OCI-LY1 (cell line): ENCODE data around the gene THOC2.

ENCODE experiments used
- H2AFZ ChIP-seq: fragments of 200-600 bp; sonication (generic), shearing (Covaris generic); 2 replicates; pipeline ENCODE4 v1.6.0; 2014; ENCODE audit warnings: antibody characterized with exemption, mild to moderate bottlenecking, low read length
- H3F3A ChIP-seq: fragments of 200-600 bp; sonication (generic), shearing (Covaris generic); 2 replicates; pipeline ENCODE4 v1.6.0; 2014; ENCODE audit warnings: mild to moderate bottlenecking, antibody characterized with exemption, low read length, moderate library complexity; ENCODE audit not compliant: insufficient read depth
- H3K27ac ChIP-seq: fragments of 200-600 bp; sonication (generic); 2 replicates; pipeline ENCODE4 v1.5.1; 2014; ENCODE audit warnings: low read length, mixed run types, mild to moderate bottlenecking, low read depth; ENCODE audit not compliant: poor library complexity, severe bottlenecking
- H3K27me3 ChIP-seq: fragments of 200-600 bp; sonication (generic); 2 replicates; pipeline ENCODE4 v1.6.0; 2014; ENCODE audit warnings: antibody characterized with exemption, mild to moderate bottlenecking, low read length, moderate library complexity; ENCODE audit not compliant: insufficient read depth
- H3K36me3 ChIP-seq: fragments of 200-600 bp; sonication (generic); 2 replicates; pipeline ENCODE4 v1.6.1; 2014; ENCODE audit warnings: mild to moderate bottlenecking, antibody characterized with exemption, low read length, moderate library complexity, mixed read lengths; ENCODE audit not compliant: insufficient read depth
- H3K4me1 ChIP-seq: fragments of 200-600 bp; sonication (generic); 2 replicates; pipeline ENCODE4 v1.5.1; 2014; ENCODE audit warnings: mild to moderate bottlenecking, low read length, moderate library complexity; ENCODE audit not compliant: insufficient read depth, severe bottlenecking
- H3K4me2 ChIP-seq: fragments of 200-600 bp; sonication (generic), shearing (Covaris generic); 2 replicates; pipeline ENCODE4 v1.6.1; 2014; ENCODE audit warnings: low read length
- H3K4me3 ChIP-seq: fragments of 200-600 bp; sonication (generic); 2 replicates; pipeline ENCODE4 v1.5.1; 2014; ENCODE audit warnings: low read length, low read depth, mild to moderate bottlenecking, mixed read lengths; ENCODE audit not compliant: poor library complexity, severe bottlenecking
- H3K79me2 ChIP-seq: fragments of 200-600 bp; shearing (Covaris generic); 2 replicates; pipeline ENCODE4 v1.6.1; 2016; ENCODE audit warnings: mixed run types, low read length, mixed read lengths; ENCODE audit not compliant: insufficient read depth
- H3K9ac ChIP-seq: fragments of 200-600 bp; sonication (generic), shearing (Covaris generic); 2 replicates; pipeline ENCODE4 v1.6.1; 2014; ENCODE audit warnings: mild to moderate bottlenecking, low read length, mixed read lengths
- H3K9me2 ChIP-seq: fragments of 200-600 bp; sonication (generic), shearing (Covaris generic); 2 replicates; pipeline ENCODE4 v1.6.1; 2014; ENCODE audit warnings: low read depth, mild to moderate bottlenecking, low read length, mixed read lengths
- H3K9me3 ChIP-seq: fragments of 200-600 bp; shearing (Covaris generic); 2 replicates; pipeline ENCODE4 v1.6.1; 2014; ENCODE audit warnings: low read length, mixed read lengths
- H4K20me1 ChIP-seq: fragments of 200-600 bp; sonication (generic), shearing (Covaris generic); 2 replicates; pipeline ENCODE4 v1.6.0; 2016; ENCODE audit warnings: mild to moderate bottlenecking, low read length; ENCODE audit not compliant: insufficient read depth
- EZH2 ChIP-seq: fragments of 200-600 bp; sonication (generic), shearing (Covaris generic); IDR thresholded peaks from 2 replicates; pipeline ENCODE4 v1.8.0; 2017; ENCODE audit warnings: borderline replicate concordance, mixed run types, mild to moderate bottlenecking, antibody characterized with exemption, low read length, moderate library complexity, mixed read lengths
- TF ChIP-seq, protein P1 (sequence below): fragments of 200-600 bp; sonication (generic), shearing (Covaris generic); IDR thresholded peaks from 2 replicates; pipeline ENCODE4 v1.5.1; 2017; ENCODE audit warnings: mild to moderate bottlenecking, antibody characterized with exemption, low read length, moderate library complexity, mixed read lengths

Gene THOC2

DNA sequence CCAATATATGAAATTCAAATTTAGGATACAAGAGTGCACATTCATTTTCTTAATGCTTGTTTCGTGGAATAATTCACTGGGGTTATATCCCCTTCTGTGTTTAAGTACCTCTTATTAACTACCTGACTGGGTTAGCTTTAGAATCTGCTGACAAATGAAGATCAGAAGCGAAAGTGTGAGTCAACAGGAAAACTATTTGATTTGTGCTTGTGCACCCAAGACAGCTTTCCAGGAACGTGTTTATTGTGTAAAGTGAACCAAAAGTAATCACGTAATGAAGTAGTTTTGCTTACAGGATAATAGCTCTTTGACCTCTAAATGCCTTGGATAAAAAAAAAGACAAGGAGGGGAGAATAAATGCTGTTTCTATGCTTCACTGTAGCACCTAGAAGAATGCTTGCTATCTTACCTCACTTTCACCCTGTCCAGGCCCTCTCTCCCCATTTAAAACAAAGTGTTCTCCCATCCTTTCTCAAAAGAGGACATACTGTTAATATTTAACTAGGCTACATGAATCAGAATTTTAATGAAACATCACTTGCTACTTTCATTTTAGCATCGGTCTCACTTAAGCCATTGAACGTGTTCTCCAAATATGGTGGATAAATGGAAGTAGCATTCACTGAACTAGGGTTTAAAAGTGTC is 141.9 kb downstream of the THOC2 start:
- TF ChIP-seq, protein P1, sequence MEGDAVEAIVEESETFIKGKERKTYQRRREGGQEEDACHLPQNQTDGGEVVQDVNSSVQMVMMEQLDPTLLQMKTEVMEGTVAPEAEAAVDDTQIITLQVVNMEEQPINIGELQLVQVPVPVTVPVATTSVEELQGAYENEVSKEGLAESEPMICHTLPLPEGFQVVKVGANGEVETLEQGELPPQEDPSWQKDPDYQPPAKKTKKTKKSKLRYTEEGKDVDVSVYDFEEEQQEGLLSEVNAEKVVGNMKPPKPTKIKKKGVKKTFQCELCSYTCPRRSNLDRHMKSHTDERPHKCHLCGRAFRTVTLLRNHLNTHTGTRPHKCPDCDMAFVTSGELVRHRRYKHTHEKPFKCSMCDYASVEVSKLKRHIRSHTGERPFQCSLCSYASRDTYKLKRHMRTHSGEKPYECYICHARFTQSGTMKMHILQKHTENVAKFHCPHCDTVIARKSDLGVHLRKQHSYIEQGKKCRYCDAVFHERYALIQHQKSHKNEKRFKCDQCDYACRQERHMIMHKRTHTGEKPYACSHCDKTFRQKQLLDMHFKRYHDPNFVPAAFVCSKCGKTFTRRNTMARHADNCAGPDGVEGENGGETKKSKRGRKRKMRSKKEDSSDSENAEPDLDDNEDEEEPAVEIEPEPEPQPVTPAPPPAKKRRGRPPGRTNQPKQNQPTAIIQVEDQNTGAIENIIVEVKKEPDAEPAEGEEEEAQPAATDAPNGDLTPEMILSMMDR, result no peak
- TF ChIP-seq EZH2, result no peak
- H3K9ac ChIP-seq, result no peak overlapping the region
- no peaks in the 10 kb centered on the region for H3K79me2 ChIP-seq
- no peaks in the 10 kb centered on the region for H3K9me3 ChIP-seq
- H3K27ac ChIP-seq, result no peak overlapping the region
- H3K9me2 ChIP-seq, result no peaks in the 10 kb centered on the region
- H4K20me1 ChIP-seq, result no peaks in the 10 kb centered on the region
- no peak overlapping the region for H3K4me2 ChIP-seq
- no peaks in the 10 kb centered on the region for H3K27me3 ChIP-seq
- no peaks in the 10 kb centered on the region for H3K4me1 ChIP-seq
- no peak overlapping the region for H2AFZ ChIP-seq
- H3K4me3 ChIP-seq, result no peak overlapping the region
- no peaks in the 10 kb centered on the region for H3F3A ChIP-seq
- H3K36me3 ChIP-seq, result no peaks in the 10 kb centered on the region

DNA sequence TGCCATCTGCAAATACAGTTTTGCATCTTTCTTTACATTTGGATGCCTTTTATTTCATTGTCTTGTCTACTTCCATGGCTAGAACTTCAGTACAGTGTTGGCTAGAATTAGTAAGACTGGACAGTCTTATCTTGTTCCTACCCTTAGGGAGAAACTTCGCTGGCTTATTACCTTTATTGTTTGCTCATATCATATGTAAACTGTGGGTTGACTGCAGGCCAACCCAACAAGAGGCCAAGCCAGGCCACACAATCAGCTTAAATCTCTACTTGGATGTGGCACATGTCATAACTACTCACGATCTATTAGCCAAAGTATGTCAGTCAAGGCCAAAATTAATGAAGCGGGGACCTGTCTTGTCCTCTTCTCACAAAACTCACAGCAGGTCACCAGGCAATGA is 144.1 kb downstream of the THOC2 start:
- H3K9ac ChIP-seq, result no peak overlapping the region

DNA sequence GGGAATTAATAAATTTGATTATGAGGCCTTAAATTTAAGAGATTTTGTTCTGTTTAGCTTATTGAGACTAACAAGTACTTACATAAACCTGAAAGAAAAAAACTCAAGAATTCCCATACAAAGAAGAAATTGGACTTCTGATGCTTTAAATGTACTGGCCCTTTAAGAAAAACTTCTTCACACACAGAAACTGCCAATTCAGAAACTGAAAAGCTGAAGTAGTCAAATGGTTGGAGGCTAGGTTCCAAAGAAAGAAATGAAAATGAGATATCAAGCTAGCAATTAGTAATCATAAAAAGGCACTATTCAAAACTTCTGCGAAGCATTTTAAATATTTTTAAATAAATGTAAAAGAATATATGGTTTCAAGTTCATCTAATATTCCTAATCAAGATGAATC is 151.3 kb downstream of the THOC2 start:
- Histone ChIP-seq H3F3A (no peaks in the 10 kb centered on the region), H3K27ac (no peak overlapping the region), H3K9me3 (no peaks in the 10 kb centered on the region), H3K79me2 (no peaks in the 10 kb centered on the region), H2AFZ (no peak overlapping the region), H3K4me3 (no peak overlapping the region), H4K20me1 (no peaks in the 10 kb centered on the region), H3K4me2 (no peak overlapping the region), H3K9ac (no peak overlapping the region), H3K36me3 (no peaks in the 10 kb centered on the region), H3K4me1 (no peaks in the 10 kb centered on the region), H3K27me3 (no peaks in the 10 kb centered on the region), H3K9me2 (no peaks in the 10 kb centered on the region)
- TF ChIP-seq, protein P1, result no peak
- no peak for TF ChIP-seq EZH2

More for the DNA sequence above, 144.1 kb downstream of the THOC2 start:
- Histone ChIP-seq H4K20me1 (no peaks in the 10 kb centered on the region), H3K4me1 (no peaks in the 10 kb centered on the region), H3K36me3 (no peaks in the 10 kb centered on the region), H3K9me2 (no peaks in the 10 kb centered on the region), H3K27ac (no peak overlapping the region), H3F3A (no peaks in the 10 kb centered on the region), H3K27me3 (no peaks in the 10 kb centered on the region), H3K4me3 (no peak overlapping the region), H3K4me2 (no peak overlapping the region), H2AFZ (no peak overlapping the region), H3K79me2 (no peaks in the 10 kb centered on the region), H3K9me3 (no peaks in the 10 kb centered on the region)
- TF ChIP-seq EZH2, result no peak
- TF ChIP-seq, protein P1, result no peak
